Measurements from ENCODE around the gene BRINP1.

Gene BRINP1

GRCh38 chr9:119273325-119273904, 95.8 kb downstream of the BRINP1 start:
- Histone ChIP-seq H2AFZ (ENCODE audit: low read length) (no peak overlapping the region), H3K9me2 (replicated peaks; ENCODE audit: low read depth, low read length) (no peaks in the 10 kb centered on the region), H4K20me1 (ENCODE audit: insufficient read depth, low read length, poor library complexity, severe bottlenecking) (no peaks in the 10 kb centered on the region), H3K36me3 (ENCODE audit: insufficient read depth, low read length) (no peaks in the 10 kb centered on the region), H3F3A (ENCODE audit: low read depth) (no peaks in the 10 kb centered on the region), H3K9ac (ENCODE audit: low read depth, low read length, poor library complexity, severe bottlenecking) (no peak overlapping the region), H3K9me3 (ENCODE audit: insufficient read depth, low read depth, low read length) (no peaks in the 10 kb centered on the region), H3K4me2 (ENCODE audit: low read depth, low read length, poor library complexity, severe bottlenecking) (no peak overlapping the region), H3K4me3 (ENCODE audit: low read length, poor library complexity, severe bottlenecking) (no peak overlapping the region), H3K27me3 (ENCODE audit: insufficient read depth, low read length, poor library complexity, severe bottlenecking) (no peaks in the 10 kb centered on the region), H3K4me1 (ENCODE audit: insufficient read depth, low read length, poor library complexity, severe bottlenecking) (no peaks in the 10 kb centered on the region), H3K79me2 (ENCODE audit: insufficient read depth, low read length) (no peaks in the 10 kb centered on the region)
- TF ChIP-seq EZH2phosphoT487 (IDR thresholded peaks at IDR 0.05; ENCODE audit: borderline replicate concordance), result no peak
- TF ChIP-seq CTCF (conservative IDR thresholded peaks at IDR 0.05; ENCODE audit: low read length), result no peak

- no peak overlapping the region for H2AFZ ChIP-seq (ENCODE audit: low read length)
- H3K9ac ChIP-seq (ENCODE audit: low read depth, low read length, poor library complexity, severe bottlenecking), result no peak overlapping the region
- H3K9me2 ChIP-seq (replicated peaks; ENCODE audit: low read depth, low read length), result no peaks in the 10 kb centered on the region
- no peaks in the 10 kb centered on the region for H3K27me3 ChIP-seq (ENCODE audit: insufficient read depth, low read length, poor library complexity, severe bottlenecking)
- H3F3A ChIP-seq (ENCODE audit: low read depth), result no peaks in the 10 kb centered on the region
- H3K36me3 ChIP-seq (ENCODE audit: insufficient read depth, low read length), result no peaks in the 10 kb centered on the region
- no peak overlapping the region for H3K4me3 ChIP-seq (ENCODE audit: low read length, poor library complexity, severe bottlenecking)
- H3K79me2 ChIP-seq (ENCODE audit: insufficient read depth, low read length), result no peaks in the 10 kb centered on the region
- H3K4me1 ChIP-seq (ENCODE audit: insufficient read depth, low read length, poor library complexity, severe bottlenecking), result no peaks in the 10 kb centered on the region
- no peak overlapping the region for H3K4me2 ChIP-seq (ENCODE audit: low read depth, low read length, poor library complexity, severe bottlenecking)
- no peak for TF ChIP-seq CTCF (conservative IDR thresholded peaks at IDR 0.05; ENCODE audit: low read length)
- H3K9me3 ChIP-seq (ENCODE audit: insufficient read depth, low read depth, low read length), result no peaks in the 10 kb centered on the region
- no peaks in the 10 kb centered on the region for H4K20me1 ChIP-seq (ENCODE audit: insufficient read depth, low read length, poor library complexity, severe bottlenecking)
Measured at GRCh38 chr9:119272500-119273211, 96.6 kb downstream of the BRINP1 start.

- H3K9me3 ChIP-seq (ENCODE audit: insufficient read depth, low read depth, low read length), result no peaks in the 10 kb centered on the region
- no peaks in the 10 kb centered on the region for H3K4me1 ChIP-seq (ENCODE audit: insufficient read depth, low read length, poor library complexity, severe bottlenecking)
- no peaks in the 10 kb centered on the region for H3K79me2 ChIP-seq (ENCODE audit: insufficient read depth, low read length)
- H4K20me1 ChIP-seq (ENCODE audit: insufficient read depth, low read length, poor library complexity, severe bottlenecking), result no peaks in the 10 kb centered on the region
- no peaks in the 10 kb centered on the region for H3K9me2 ChIP-seq (replicated peaks; ENCODE audit: low read depth, low read length)
- no peak overlapping the region for H3K4me2 ChIP-seq (ENCODE audit: low read depth, low read length, poor library complexity, severe bottlenecking)
- H3K9ac ChIP-seq (ENCODE audit: low read depth, low read length, poor library complexity, severe bottlenecking), result no peak overlapping the region
- no peak overlapping the region for H3K4me3 ChIP-seq (ENCODE audit: low read length, poor library complexity, severe bottlenecking)
- no peaks in the 10 kb centered on the region for H3K27me3 ChIP-seq (ENCODE audit: insufficient read depth, low read length, poor library complexity, severe bottlenecking)
- no peaks in the 10 kb centered on the region for H3F3A ChIP-seq (ENCODE audit: low read depth)
- TF ChIP-seq EZH2phosphoT487 (IDR thresholded peaks at IDR 0.05; ENCODE audit: borderline replicate concordance) (no peak), CTCF (conservative IDR thresholded peaks at IDR 0.05; ENCODE audit: low read length) (no peak)
- H2AFZ ChIP-seq (ENCODE audit: low read length), result no peak overlapping the region
- no peaks in the 10 kb centered on the region for H3K36me3 ChIP-seq (ENCODE audit: insufficient read depth, low read length)
Measured at GRCh38 chr9:119268985-119269384, 100.2 kb downstream of the BRINP1 start.
